ENCODE data around the gene PSMB1.
"Not testable (repeated sequence)": the region's sequence is repeated elsewhere in the genome, so short reads cannot be mapped to it uniquely, and the experiment has no call there.

Gene PSMB1

GRCh38 chr6:170504479-170504878 is 48.6 kb downstream of the PSMB1 start:
- TF ChIP-seq, protein P1, sequence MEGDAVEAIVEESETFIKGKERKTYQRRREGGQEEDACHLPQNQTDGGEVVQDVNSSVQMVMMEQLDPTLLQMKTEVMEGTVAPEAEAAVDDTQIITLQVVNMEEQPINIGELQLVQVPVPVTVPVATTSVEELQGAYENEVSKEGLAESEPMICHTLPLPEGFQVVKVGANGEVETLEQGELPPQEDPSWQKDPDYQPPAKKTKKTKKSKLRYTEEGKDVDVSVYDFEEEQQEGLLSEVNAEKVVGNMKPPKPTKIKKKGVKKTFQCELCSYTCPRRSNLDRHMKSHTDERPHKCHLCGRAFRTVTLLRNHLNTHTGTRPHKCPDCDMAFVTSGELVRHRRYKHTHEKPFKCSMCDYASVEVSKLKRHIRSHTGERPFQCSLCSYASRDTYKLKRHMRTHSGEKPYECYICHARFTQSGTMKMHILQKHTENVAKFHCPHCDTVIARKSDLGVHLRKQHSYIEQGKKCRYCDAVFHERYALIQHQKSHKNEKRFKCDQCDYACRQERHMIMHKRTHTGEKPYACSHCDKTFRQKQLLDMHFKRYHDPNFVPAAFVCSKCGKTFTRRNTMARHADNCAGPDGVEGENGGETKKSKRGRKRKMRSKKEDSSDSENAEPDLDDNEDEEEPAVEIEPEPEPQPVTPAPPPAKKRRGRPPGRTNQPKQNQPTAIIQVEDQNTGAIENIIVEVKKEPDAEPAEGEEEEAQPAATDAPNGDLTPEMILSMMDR (conservative IDR thresholded peaks at IDR 0.05; ENCODE audit: control insufficient read depth, insufficient read depth, low read depth, low read length) = no peak
- no peak overlapping the region for H3K4me3 ChIP-seq (ENCODE audit: control insufficient read depth, low read depth, low read length)
- no peak for DNase-seq (ENCODE audit: low read depth)

GRCh38 chr6:170503414-170503761 is 49.7 kb downstream of the PSMB1 start:
- no peak overlapping the region for H3K4me3 ChIP-seq (ENCODE audit: control insufficient read depth, low read depth, low read length)
- TF ChIP-seq, protein P1 (conservative IDR thresholded peaks at IDR 0.05; ENCODE audit: control insufficient read depth, insufficient read depth, low read depth, low read length) = no peak
- DNase-seq (ENCODE audit: low read depth) = no peak

DNA sequence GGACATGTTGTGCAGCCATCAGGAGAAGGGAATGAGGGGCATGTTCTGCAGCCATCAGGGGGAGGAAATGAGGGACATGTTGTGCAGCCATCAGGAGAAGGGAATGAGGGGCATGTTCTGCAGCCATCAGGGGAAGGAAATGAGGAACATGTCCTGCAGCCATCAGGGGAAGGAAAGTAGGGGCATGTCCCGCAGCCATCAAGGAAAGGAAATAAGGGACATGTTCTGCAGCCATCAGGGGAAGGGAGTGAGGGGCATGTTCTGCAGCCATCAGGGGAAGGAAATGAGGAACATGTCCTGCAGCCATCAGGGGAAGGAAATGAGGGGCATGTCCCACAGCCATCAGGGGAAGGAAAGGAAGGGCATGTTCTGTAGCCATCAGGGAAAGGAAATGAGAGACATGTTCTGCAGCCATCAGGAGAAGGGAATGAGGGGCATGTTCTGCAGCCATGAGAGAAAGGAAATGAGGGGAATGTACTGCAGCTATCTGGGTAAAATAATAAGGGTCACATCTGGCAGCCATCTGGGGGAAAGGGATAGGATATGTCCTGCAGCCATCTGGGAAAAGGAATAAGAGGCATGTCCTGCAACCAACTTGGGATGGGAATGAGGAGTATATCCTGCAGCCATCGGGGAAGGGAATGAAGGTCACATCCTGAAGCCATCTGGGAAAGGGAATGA is 50.2 kb downstream of the PSMB1 start:
- H3K4me3 ChIP-seq (ENCODE audit: control insufficient read depth, low read depth, low read length); DNase-seq (ENCODE audit: low read depth): not testable (repeated sequence)

DNA sequence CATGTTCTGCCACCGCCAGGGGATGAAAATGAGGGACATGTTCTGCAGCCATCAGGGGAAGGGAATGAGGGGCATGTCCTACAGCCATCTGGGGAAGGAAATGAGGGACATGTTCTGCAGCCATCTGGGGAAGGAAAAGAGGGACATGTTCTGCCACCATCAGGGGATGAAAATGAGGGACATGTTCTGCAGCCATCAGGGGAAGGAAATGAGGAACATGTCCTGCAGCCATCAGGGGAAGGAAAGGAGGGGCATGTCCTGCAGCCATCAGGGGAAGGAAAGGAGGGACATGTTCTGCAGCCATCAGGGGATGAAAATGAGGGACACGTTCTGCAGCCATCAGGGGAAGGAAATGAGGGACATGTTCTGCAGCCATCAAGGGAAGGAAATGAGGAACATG is 50.8 kb downstream of the PSMB1 start:
- not testable (repeated sequence) for H3K4me3 ChIP-seq (ENCODE audit: control insufficient read depth, low read depth, low read length); DNase-seq (ENCODE audit: low read depth)

DNA sequence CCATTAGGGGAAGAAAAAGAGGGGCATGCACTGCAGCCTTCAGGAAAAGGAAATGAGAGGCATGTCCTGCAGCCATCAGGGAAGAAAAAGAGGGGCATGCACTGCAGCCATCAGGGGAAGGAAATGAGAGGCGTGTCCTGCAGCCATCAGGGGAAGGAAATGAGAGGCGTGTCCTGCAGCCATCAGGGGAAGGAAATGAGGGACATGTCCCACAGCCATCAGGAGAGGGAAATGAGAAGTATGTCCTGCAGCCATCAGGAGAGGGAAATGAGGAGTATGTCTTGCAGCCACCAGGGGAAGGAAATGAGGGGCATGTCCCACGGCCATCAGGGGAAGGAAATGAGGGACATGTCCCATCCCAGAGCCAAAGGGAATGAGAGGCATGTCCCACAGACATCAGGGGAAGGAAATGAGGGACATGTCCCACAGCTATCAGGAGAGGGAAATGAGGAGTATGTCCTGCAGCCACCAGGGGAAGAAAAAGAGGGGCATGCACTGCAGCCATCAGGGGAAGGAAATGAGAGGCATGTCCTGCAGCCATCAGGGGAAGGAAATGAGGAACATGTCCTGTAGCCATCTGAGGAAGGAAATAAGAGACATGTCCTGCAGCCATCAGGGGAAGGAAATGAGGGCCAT is 52.0 kb downstream of the PSMB1 start:
- DNase-seq (ENCODE audit: low read depth) = no peak
- H3K4me3 ChIP-seq (ENCODE audit: control insufficient read depth, low read depth, low read length) = no peak overlapping the region
- TF ChIP-seq, protein P1 (conservative IDR thresholded peaks at IDR 0.05; ENCODE audit: control insufficient read depth, insufficient read depth, low read depth, low read length) = no peak

DNA sequence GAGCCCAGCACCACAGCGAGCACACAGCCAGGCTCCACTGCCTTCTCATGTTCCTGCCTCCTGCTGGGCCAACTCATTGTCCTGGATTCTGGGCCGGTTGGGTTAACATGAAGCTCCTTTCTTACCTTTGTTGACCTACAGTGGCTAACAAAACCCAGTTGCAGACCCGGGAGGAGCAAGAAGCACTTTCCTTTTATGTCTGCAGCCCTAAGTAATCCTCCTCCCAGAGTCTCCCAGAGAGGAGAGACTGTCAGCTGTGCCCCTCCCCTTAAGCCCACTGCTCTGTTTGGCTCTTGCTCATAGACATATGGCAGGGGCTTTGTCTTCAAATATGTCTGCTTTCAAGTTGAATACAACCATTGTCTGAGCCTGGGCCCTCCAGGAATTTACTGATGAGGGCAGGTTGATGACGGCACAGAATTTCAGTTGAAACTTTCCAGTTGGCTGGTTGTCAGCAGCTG is 55.2 kb downstream of the PSMB1 start:
- DNase-seq (ENCODE audit: low read depth) = no peak
- TF ChIP-seq, protein P1 (conservative IDR thresholded peaks at IDR 0.05; ENCODE audit: control insufficient read depth, insufficient read depth, low read depth, low read length) = no peak
- no peak overlapping the region for H3K4me3 ChIP-seq (ENCODE audit: control insufficient read depth, low read depth, low read length)

- DNase-seq (ENCODE audit: low read depth) = no peak
- no peak overlapping the region for H3K4me3 ChIP-seq (ENCODE audit: control insufficient read depth, low read depth, low read length)
- TF ChIP-seq, protein P1 (conservative IDR thresholded peaks at IDR 0.05; ENCODE audit: control insufficient read depth, insufficient read depth, low read depth, low read length) = no peak
Measured at GRCh38 chr6:170493354-170493753, 59.8 kb downstream of the PSMB1 start.

DNA sequence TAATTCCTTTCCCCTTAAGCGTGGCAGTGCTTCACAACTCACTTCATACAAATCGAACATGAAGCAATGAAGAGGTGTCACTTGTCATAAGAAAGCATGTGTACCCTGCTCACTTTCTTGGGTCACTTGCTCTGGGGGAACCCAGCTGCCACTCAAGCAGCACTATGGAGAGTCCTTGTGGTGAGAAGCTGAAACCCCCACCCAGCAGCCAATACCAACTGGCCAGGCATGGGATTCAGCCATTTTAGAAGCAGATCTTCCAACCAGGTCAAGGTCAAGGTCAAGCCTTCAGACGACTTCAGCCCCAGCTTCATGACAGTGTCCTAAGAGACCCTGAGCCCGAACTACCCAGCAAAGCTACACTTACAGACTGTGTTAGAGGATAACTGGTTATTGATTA is 62.8 kb downstream of the PSMB1 start:
- TF ChIP-seq, protein P1 (conservative IDR thresholded peaks at IDR 0.05; ENCODE audit: control insufficient read depth, insufficient read depth, low read depth, low read length) = no peak
- no peak overlapping the region for H3K4me3 ChIP-seq (ENCODE audit: control insufficient read depth, low read depth, low read length)

More for the DNA sequence above, 62.8 kb downstream of the PSMB1 start:
- DNase-seq (ENCODE audit: low read depth) = no peak

Data from fibroblast of mammary gland (primary cell).